Glomerular visceral epithelial cell (primary cell): ENCODE measurements around the gene HRNR.

Experiments
- DNase-seq: peaks from one replicate; pipeline ENCODE4 v3.0.0-alpha.2; 2016; ENCODE audit errors: extremely low spot score

Gene HRNR

DNA sequence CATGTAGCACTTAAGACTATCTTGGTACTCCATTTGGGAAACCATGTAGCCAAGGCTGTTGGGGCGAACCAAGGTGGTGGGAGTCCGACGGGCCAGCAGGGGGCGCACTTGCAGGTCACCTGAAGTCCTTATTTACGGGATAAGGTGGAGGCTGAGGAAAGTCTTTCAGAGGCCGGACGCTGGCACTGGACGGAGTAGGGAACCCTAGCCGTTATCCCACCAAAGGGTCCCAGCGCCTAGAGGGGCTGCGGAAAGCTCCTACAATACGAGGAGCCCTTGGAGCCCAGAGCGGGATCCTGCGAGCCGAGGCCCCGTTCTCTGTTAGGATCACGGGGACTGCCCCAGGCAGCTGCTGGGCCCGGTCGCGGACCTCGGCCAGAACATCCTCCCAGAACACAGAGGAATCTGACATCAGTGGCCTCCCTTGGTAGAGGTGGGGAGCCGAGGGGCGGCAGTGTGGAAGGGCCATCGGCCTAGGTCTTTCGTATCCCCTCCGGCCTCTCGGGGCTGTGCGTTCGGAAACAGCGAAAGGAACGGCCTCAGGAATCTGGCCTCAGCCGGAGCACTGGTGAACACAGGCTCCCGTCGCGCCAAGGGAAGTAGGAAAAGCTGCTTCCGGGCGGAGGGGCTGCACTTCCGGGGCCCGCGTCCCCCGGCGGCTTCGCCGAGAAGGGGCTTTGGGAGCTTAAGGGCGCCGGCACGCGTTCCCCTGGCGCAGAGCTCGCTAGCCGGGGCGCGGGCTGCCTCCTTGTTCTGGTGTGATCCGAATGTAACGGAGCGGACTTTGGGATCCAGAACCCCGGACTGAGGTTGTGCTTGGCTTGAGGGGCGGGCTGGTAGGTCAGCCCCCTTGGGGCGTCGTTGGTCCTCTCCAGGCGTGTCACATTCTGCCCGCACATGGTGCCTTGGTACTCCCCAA lies 35.1 kb downstream of the HRNR start:
- DNase-seq, result peak; percentile 72

GRCh38 chr1:152186556-152187285 lies 37.3 kb downstream of the HRNR start:
- peak; percentile 23 for DNase-seq

DNA sequence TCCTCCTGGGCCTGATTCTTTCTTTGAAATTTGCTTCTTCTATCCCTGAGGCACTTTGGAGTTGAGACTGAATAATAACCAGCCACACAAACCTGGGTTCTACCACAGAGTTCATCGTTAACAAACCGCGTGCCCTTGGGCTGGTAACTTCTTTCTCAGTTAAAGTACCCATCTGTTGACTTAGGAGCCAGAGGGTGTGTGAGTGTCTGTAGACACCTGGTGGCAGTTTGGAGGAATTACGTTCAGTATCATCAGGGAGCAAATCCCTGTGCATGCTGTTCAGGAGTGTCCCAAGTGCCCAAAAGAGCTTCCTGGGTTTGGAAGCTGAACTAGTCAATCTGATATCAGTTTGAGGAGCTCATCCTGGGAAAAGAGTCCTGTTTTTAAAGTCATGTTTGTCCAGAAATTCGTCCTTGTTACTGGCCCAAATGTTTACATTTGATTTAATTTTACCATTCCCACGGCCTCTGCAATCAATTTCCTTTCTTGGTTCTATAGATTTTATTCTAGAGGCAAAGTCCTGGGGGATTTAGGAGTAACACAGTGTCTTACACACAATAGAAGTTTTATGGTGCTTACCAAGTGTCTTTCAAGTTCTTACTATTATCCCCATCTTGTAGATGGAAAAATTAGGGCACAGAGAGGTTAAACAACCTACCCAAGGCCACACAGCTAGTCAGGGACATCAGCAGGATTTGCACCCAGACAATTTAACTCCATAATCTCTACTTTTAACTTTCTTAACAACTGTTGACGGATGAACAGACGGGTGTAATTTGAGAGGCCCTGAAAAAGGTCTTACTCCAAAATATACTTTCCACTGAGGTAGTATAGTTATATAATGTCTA lies 38.2 kb downstream of the HRNR start:
- DNase-seq, result peak; percentile 73

DNA sequence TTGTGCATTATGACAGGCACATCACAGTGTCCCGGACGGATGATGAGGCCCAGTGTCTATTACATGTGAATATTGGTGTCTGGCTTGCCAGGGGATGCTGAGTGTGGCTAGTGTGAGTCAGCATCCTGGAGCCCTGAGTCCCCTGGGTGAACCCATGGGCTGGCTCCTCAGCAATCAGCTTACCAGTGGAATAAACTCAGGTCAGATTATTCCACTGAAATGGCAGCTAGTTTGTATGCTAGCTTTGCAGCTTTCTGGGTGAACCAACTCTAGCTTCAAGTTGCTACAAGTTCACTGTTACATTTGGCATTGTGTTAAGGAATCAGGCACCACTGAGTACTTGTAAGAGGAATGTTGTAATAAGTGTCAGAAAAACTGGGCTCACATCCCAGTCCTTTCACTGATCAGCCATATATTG lies 41.0 kb downstream of the HRNR start:
- DNase-seq, result peak; percentile 80

GRCh38 chr1:152182431-152182830 lies 41.6 kb downstream of the HRNR start:
- DNase-seq, result peak; percentile 25

DNA sequence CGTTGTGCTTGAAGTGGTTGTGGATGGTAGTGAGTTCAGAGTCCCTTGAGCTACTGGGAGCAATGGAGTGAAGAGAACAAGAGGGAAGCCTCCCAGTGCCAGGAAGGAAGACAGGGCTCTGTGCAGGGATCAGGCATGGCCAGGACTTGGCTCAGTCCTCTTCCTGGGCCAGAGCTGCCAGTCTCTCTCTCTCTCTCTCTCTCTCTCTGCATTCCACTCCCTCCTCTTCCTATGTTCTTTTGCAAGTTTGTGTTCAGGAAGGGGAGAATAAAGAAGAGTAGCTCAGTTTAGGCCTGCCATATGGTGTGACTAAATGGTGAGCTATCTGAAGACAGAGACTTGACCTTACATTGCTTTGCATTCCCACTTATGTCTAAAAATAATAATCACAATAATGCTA lies 44.4 kb downstream of the HRNR start:
- peak; percentile 22 for DNase-seq

- DNase-seq, result no peak
These were observed 53.6 kb downstream of the HRNR start for GRCh38 chr1:152170287-152170905.

- no peak for DNase-seq
These were observed 54.5 kb downstream of the HRNR start for GRCh38 chr1:152169366-152170025.

DNA sequence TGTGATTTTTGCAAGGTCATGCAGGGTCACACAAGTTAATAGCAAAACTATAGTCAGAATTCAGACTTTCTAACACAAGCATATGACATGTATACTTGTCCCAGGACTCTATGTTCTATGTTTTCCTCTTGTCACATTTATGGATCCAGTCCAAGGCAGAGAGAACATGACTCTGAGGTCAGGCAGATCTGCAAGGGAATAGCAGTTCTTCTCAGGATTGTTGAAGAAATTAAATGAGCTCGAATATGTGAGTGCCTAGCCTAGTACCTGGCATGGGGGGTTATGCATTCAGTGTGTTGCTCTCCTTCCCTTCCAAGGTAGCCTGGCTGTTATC lies 55.5 kb downstream of the HRNR start:
- no peak for DNase-seq

DNA sequence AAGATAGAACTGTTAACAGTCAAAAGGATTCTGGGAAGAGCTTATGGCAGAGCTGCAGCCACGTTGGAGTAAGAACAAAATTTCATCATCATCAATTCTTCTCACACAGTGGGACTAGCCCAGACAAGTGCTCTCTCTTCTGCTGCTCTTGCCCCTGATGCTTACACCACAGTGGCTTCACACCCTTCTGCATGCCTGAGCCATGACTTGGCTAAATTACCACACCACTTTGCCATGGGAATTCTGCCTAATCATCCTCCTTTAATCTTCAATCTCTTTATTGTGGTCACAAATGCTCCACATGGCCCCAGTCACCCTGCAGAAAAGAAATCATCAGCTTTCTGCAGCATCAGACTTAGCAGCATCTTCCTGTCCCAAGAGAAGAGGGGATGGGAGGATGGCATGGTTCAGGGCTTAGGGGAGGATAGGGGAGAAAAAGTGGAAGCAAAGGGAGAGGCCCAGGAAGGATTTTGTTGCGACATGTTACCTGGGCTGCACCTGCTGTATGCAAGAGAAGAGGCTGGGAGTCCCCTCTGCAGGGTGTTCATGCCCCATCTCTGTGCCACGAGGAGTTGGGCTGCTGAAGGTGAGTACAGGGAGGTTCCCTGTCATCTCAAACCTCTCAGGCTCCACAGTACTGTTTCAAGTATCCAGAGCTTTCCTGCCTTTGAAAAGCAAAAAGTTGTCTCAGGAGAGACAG lies 56.0 kb downstream of the HRNR start:
- DNase-seq, result peak; percentile 96

- DNase-seq, result no peak
These were observed 57.0 kb downstream of the HRNR start for GRCh38 chr1:152166966-152167365.

DNA sequence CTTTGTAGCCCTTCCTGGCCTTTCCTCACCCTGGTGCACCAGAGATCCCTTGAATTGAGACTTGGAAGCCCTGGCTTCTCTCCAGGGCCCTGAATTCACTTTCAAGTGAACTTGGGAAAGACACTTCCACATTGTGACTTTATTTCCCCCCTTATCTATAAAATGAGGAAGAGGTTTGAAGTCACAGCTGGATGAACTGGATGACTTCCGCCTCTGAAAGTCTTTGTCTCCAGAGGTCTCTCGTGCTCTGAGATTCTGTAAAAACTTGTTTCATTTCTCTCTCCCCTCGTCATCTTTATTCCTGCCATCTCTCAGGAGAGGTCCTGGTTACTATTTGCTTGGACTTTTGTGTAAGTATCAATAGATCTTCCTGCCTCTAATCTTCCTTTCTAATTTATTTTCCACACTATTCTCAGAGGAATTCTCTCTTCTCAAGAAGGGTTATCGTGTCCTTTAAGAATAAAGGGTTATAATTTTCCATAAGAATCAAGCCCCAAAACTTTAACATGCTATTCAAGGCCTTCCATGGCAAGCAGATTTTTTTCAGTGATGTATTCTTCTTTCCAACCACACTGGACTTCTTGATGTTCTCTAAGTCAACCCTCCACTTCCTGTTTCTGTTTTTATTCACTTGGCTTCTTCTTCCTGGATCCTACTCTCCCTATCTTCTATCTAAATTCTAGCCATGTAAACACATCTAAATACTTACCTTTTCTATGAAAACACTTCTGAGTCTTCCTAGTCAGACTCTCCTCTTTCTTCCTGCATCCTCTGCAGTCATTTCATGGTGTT lies 58.5 kb downstream of the HRNR start:
- DNase-seq, result no peak

GRCh38 chr1:152164517-152165136 lies 59.4 kb downstream of the HRNR start:
- DNase-seq, result no peak

DNA sequence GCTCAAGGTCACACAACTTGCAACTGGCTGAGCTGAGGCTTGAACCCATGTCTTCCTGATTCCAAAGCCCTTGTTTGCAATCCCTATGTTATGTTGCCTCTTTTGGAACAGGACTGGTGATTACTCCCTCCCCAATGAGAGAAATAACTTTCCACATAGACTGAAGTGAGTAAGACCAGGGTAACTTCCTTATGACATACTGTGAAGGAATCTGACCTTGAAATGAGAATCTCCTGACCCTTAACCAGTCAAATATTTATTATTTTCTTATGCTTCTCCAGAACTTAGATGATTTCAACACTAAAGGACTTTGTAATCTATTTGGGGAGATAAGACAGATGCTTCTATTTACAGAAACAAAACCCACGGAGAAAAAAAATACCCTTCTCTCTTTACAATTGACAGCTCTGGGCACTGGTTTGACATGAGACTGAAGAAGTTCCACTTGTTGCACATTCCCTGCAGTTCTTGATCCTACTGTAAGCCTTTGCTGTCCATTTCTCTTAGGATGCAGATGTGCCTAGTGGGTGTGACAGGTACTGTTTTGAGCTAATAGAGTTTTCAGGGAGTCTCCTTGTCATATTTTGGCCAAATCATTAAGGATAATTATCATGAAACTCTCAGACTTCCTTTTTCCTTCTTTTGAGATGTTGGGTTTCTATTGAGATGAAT lies 61.1 kb downstream of the HRNR start:
- DNase-seq, result peak; percentile 84
